ENCODE results near the gene NSMCE1.

The NSMCE1 gene

GRCh38 chr16:27268376-27269299 is at the start of gene NSMCE1:
TSS of gene NSMCE1 (minus strand) at chr16:27268772. CDS start at chr16:27257570, 11,202 bp downstream.
- peak; percentile 99 for DNase-seq

- peak in 1 of 2 experiments; percentile 77 for DNase-seq
These were observed 49.3 kb upstream of the NSMCE1 start for GRCh38 chr16:27317738-27318391.

- peak in 1 of 2 experiments; percentile 42 for DNase-seq
These were observed 48.7 kb upstream of the NSMCE1 start for GRCh38 chr16:27317320-27317719.

- peak in 1 of 2 experiments; percentile 32 for DNase-seq
These were observed 47.6 kb upstream of the NSMCE1 start for GRCh38 chr16:27316038-27316680.

GRCh38 chr16:27315333-27316037 is 46.9 kb upstream of the NSMCE1 start:
- peak; percentile 76 to 79 for DNase-seq

- no peak for DNase-seq
These were observed 46.4 kb upstream of the NSMCE1 start for GRCh38 chr16:27314986-27315332.

- peak; percentile 81 to 83 for DNase-seq
These were observed 45.7 kb upstream of the NSMCE1 start for GRCh38 chr16:27314161-27314723.

GRCh38 chr16:27313422-27314160 is 45.0 kb upstream of the NSMCE1 start, which contains the start of gene IL4R:
TSS of gene IL4R (plus strand) at chr16:27313974. CDS start at chr16:27340204, 26,230 bp downstream.
- peak; percentile 86 to 88 for DNase-seq

- no peak for DNase-seq
These were observed 44.2 kb upstream of the NSMCE1 start for GRCh38 chr16:27312580-27313421.

GRCh38 chr16:27311897-27312303 is 43.3 kb upstream of the NSMCE1 start:
- no peak for DNase-seq

GRCh38 chr16:27311448-27311830 is 42.9 kb upstream of the NSMCE1 start:
- DNase-seq, result no peak

GRCh38 chr16:27310576-27311447 is 42.2 kb upstream of the NSMCE1 start:
- DNase-seq, result no peak

GRCh38 chr16:27308792-27309191 is 40.2 kb upstream of the NSMCE1 start:
- no peak for DNase-seq

GRCh38 chr16:27305839-27306442 is 37.4 kb upstream of the NSMCE1 start:
- no peak for DNase-seq

- no peak for DNase-seq
These were observed 36.5 kb upstream of the NSMCE1 start for GRCh38 chr16:27304881-27305745.

GRCh38 chr16:27304102-27304501 is 35.5 kb upstream of the NSMCE1 start:
- DNase-seq, result no peak

- DNase-seq, result no peak
These were observed 34.9 kb upstream of the NSMCE1 start for GRCh38 chr16:27303256-27304100.
